Skeletal muscle tissue (tissue), 4 donors: ENCODE results near the gene HOXB1. TPM values are rescaled to one million over a fixed set of nuclear protein-coding genes. Genes with fewer than 3 reads are reported as not detected.

Source experiments
- H3K27ac ChIP-seq: one replicate; pipeline ENCODE4 v1.7.0; 2013; ENCODE audit warnings: mild to moderate bottlenecking, low read depth, low read length, inconsistent platforms
- H3K27me3 ChIP-seq, 3 donors: one replicate each; pipeline ENCODE4 v1.7.0; 2013; ENCODE audit warnings: low read length in 3 of 3; ENCODE audit not compliant: control insufficient read depth in 3 of 3, insufficient read depth in 3 of 3
- H3K36me3 ChIP-seq, 3 donors: one replicate each; pipeline ENCODE4 v1.7.0; 2013; ENCODE audit warnings: low read length in 3 of 3; ENCODE audit not compliant: control insufficient read depth in 3 of 3, insufficient read depth in 3 of 3
- H3K4me1 ChIP-seq, 3 donors: one replicate each; pipeline ENCODE4 v1.7.0; 2013; ENCODE audit warnings: low read length in 3 of 3, mild to moderate bottlenecking in 3 of 3; ENCODE audit not compliant: control insufficient read depth in 3 of 3, insufficient read depth in 3 of 3
- H3K4me3 ChIP-seq, 3 donors: one replicate each; pipeline ENCODE4 v1.7.0; 2013; ENCODE audit warnings: low read length in 3 of 3
- H3K9ac ChIP-seq, 3 donors: one replicate each; pipeline ENCODE4 v1.7.0; 2013; ENCODE audit warnings: low read length in 3 of 3, mild to moderate bottlenecking in 3 of 3, moderate library complexity in 2 of 3, low read depth in 1 of 3
- H3K9me3 ChIP-seq, 3 donors: one replicate each; pipeline ENCODE4 v1.7.0; 2013; ENCODE audit warnings: low read length in 3 of 3; ENCODE audit not compliant: control insufficient read depth in 3 of 3
- total RNA-seq: library from RNA; depleted of rRNA; stranded (reverse); fragments of >200 nt; gene quantifications from one replicate; pipeline ENCODE4 v1.2.3, GENCODE V29; 2014
- donor health status: Osteomylitis.

Gene HOXB1
- total RNA-seq, 1 donor from 2014 or later: not detected

DNA sequence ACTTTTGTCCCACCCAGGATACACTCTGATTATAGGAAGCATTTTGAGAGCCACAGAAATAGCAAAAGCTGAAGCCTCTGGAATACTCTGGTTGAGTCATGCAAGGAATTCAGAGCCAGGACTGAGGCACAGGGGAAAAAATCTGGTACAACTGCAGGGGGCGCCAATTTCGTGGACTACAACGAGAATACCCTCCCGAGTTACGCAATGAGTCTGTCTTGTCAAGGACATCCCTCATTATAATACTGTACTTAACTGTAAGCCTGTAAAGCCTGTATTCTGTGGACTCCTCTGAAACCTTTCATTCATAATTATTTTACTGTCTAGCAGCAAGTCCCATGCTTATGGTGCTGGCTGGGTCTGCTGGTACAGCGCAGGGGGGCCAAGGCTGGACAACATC lies 7.8 kb downstream of the HOXB1 start:
- Histone ChIP-seq H3K9ac (no peak overlapping the region), H3K27me3 (peaks cover 6 to 46% (median 34%) of the 10 kb centered on the region in 3 donors), H3K27ac (no peak overlapping the region), H3K9me3 (no peaks in the 10 kb centered on the region), H3K36me3 (no peaks in the 10 kb centered on the region), H3K4me3 (no peak overlapping the region), H3K4me1 (no peaks in the 10 kb centered on the region)

DNA sequence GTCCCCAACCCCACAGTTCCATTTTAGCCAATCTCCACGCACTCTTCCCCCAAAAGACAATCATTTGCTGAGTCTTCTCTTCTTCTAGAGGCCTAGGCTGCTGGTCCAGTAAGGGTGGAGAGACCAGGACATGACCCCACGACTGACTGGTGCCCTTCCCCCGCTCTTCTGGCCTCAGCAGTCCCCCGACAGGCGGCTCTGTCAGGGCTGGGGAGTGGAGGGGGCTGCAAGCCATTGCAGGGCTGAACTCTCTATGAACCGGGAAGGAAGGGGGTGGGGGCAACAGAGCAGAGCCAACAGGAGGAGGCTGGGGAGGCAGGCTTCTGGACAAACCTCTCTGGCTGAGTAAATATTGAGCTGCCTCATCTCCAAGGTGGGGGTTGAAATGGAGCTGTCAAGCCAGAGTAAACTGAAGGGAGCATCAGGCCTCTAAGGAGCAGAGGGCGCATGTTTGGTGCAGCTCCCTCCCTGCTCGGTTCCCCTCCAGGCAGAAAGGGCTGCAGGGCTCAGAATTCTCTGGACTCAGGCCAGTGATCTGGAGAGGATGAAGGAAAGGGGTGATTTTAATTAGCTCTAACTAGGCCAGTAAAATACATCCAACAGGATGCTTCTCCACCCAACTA lies 8.7 kb downstream of the HOXB1 start:
- H3K36me3 ChIP-seq: no peaks in the 10 kb centered on the region
- no peak overlapping the region for H3K4me3 ChIP-seq
- H3K27me3 ChIP-seq: peaks cover 10 to 39% (median 34%) of the 10 kb centered on the region in 3 donors
- no peaks in the 10 kb centered on the region for H3K4me1 ChIP-seq
- no peak overlapping the region for H3K9ac ChIP-seq
- no peak overlapping the region for H3K27ac ChIP-seq
- H3K9me3 ChIP-seq: no peaks in the 10 kb centered on the region

DNA sequence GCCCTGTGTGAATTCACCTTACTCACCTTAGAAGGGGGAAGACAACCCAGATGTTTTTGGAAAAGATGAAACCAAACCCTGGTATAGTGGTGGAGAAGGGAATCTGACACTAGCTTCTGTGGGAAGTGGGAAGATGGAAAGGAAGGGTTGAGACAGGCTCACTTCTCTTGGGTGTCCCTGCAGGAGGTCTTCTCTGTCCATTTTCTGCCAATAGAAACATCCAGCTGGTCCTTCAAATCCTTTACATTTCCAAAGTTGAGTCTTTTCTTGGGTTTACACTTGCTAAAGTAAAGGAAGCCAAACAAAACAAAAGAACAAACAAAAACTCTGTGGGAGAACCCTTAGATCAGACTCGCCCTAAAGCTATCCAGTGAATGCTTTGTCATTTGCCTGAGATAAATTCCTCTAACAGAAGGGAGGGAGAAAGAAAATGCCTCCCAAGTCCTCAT lies 10.2 kb downstream of the HOXB1 start:
- H3K27me3 ChIP-seq: peaks cover 11 to 30% (median 30%) of the 10 kb centered on the region in 3 donors
- H3K27ac ChIP-seq: no peak overlapping the region
- no peak overlapping the region for H3K9ac ChIP-seq
- H3K9me3 ChIP-seq: no peaks in the 10 kb centered on the region
- H3K36me3 ChIP-seq: no peaks in the 10 kb centered on the region
- H3K4me1 ChIP-seq: no peaks in the 10 kb centered on the region
- no peak overlapping the region for H3K4me3 ChIP-seq

DNA sequence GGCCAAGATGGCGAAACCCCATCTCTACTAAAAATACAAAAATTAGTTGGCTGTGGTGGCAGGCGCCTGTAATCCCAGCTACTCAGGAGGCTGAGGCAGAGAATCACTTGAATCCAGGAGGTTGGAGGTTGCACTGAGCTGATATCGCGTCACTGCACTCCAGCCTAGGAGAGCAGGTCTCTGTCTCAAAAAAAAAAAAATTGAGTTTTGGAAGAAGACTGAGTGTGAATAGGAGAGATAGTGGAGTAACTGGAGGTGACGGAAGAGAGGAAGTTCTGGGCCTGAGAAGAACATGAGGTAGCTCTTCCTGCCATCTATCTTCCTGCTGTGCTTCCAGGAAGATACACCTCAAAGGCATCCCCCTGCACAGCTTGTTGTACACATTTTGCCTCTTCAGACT lies 11.4 kb downstream of the HOXB1 start:
- no peaks in the 10 kb centered on the region for H3K36me3 ChIP-seq
- H3K27me3 ChIP-seq: peaks cover 19 to 34% (median 32%) of the 10 kb centered on the region in 3 donors
- H3K4me1 ChIP-seq: no peaks in the 10 kb centered on the region
- H3K27ac ChIP-seq: no peak overlapping the region
- H3K9me3 ChIP-seq: no peaks in the 10 kb centered on the region
- H3K9ac ChIP-seq: no peak overlapping the region
- H3K4me3 ChIP-seq: no peak overlapping the region

DNA sequence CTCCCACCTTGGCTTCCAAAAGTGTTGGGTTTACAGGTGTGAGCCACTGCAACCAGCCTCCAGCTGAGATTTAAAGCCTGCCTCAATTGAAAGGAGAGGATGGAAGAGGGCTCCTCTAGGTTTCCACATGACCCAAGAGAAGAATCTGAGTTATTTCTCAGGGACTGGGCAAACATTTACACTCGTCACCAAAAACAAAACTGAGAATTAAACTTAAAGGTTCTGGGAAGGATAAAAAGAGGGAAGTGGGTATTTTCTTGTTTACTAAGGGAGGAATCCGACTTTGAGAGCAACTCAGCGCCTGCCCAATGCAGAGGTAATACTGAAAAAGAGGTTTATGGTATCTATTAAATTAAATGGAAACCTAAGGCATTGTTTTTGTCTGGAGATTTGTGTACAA lies 13.3 kb downstream of the HOXB1 start:
- peaks cover 28 to 36% (median 33%) of the 10 kb centered on the region in 3 donors for H3K27me3 ChIP-seq

DNA sequence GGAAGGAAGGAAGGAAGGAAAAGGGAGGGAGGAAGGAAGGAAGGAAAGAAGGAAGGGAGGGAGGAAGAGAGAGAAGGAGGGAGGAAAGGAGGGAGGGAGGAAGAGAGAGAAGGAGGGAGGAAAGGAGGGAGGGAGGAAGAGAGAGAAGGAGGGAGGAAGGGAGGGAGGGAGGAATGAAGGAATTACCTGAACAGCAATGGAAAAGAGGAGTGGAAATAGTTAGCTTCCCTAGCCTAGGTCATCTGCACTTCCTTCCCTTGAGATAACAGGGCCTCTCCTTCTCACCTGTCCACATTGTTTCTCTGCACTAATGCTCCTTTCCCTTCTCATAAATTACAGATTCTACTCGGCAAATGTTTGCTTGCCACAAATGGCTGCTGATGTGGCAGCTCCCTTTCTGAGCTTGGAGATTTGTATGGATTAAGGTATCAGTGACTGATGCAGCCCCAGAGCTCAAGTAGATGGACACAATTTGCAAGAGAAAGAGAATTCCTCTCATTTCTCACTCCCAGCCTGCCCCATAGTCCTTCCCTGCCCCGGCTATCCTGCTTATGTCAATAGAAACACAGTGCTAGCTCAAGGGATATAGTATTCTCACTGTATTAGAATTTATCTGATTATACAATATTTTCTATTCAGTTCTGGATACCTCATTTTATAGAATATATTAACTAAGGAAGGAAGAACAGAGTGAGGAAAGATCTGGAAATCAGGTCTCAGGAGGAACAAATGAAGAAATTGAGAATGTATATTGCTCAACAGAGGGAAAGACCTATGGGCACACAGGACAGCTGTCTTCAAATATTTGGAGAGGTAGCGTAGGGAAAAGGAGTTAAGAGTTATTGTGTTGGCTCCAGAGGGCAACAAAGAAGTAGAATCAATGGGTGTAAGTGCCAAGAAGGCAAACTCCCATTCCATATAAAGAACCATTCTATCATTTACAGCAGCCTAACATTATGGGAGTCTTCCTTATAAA lies 14.6 kb downstream of the HOXB1 start:
- H3K27me3 ChIP-seq: peaks cover 24 to 42% (median 33%) of the 10 kb centered on the region in 3 donors
- no peaks in the 10 kb centered on the region for H3K4me1 ChIP-seq
- no peaks in the 10 kb centered on the region for H3K9me3 ChIP-seq
- no peak overlapping the region for H3K9ac ChIP-seq
- no peaks in the 10 kb centered on the region for H3K36me3 ChIP-seq
- H3K4me3 ChIP-seq: no peak overlapping the region
- no peak overlapping the region for H3K27ac ChIP-seq

More for the DNA sequence above, 13.3 kb downstream of the HOXB1 start:
- Histone ChIP-seq H3K9ac (no peak overlapping the region), H3K4me3 (no peak overlapping the region), H3K27ac (no peak overlapping the region), H3K9me3 (no peaks in the 10 kb centered on the region), H3K4me1 (no peaks in the 10 kb centered on the region), H3K36me3 (no peaks in the 10 kb centered on the region)

DNA sequence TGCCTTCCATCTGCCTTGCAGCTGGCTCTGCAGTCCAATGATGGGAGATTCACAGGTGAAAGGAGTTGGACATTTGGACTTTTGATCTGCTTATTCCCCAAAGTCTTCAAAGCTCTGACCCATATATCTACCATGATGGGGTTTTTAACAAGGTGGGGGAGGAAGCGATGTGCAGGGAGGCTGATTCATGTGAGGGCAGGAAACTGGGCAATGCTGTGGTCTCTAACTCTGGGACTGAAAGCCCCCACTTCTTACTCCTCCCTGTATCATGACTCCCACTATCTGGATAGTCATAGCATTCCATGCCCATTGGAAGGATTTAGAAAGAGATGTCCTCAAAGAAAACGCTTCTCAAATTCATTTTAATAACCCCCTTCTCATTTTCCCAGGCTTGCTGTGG lies 16.3 kb downstream of the HOXB1 start:
- Histone ChIP-seq H3K36me3 (no peaks in the 10 kb centered on the region), H3K4me3 (no peak overlapping the region), H3K27me3 (peaks cover 23 to 42% (median 24%) of the 10 kb centered on the region in 3 donors), H3K27ac (no peak overlapping the region), H3K9me3 (no peaks in the 10 kb centered on the region), H3K4me1 (no peaks in the 10 kb centered on the region), H3K9ac (no peak overlapping the region)

DNA sequence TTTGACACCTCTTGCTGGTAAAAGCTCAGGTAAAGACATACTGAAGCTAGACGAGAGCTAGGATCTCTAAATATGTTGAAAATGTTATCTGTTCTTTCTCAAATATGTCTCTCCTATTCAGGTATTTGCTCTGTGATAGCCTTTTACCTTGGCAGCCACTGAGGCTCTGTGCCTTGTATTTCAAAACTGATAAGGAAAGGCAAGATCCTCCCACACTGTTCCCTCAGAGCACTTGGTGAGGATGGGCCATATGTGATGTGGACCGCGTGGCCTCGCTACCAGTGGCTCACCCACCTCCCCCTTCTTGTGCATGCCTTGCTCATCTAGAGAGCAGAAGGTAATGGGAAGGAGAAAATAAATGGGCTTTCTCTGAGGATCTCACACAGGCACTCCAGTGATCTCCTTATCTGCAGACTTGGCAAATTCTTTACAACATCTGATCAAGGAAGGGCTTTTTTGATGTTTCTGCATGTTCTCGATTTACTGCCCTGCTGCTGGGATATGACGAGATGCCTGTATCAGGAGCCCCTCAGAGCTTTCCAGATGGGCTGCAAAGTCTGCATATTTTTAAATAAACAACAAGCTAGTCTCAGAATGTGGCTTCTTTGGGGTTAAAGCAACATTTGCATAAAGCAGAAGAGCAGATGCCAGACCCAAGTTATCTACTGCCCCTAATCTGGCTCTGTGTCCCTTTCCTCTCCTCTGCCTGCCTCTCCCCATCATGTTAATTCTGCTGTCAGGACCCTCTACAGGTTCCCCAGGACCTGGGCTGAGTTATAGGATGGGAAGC lies 16.9 kb downstream of the HOXB1 start:
- no peak overlapping the region for H3K9ac ChIP-seq
- H3K27me3 ChIP-seq: peaks cover 22 to 42% (median 24%) of the 10 kb centered on the region in 3 donors
- H3K27ac ChIP-seq: no peak overlapping the region
- H3K36me3 ChIP-seq: no peaks in the 10 kb centered on the region
- H3K4me1 ChIP-seq: no peaks in the 10 kb centered on the region
- no peak overlapping the region for H3K4me3 ChIP-seq
- no peaks in the 10 kb centered on the region for H3K9me3 ChIP-seq

DNA sequence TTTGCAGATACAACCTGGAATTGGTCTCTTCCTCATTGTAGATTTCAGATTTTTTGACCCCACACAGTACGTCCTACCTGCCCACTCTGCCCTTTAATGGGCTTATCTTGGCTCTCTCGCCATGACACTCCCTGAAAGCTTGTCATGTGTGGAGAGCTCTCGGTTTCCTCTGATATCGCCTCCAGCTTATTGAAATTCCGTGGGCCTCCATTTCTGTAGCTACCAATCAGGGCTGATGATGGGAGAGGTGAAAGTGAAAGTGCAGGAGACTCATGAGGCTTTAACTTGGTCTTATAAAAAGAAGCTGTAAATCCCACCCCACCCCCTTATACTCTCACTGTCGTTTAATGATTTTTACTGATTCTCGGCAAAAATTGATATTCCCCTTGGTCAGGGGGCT lies 17.7 kb downstream of the HOXB1 start:
- Histone ChIP-seq H3K36me3 (no peaks in the 10 kb centered on the region), H3K27me3 (peaks cover 24 to 42% (median 27%) of the 10 kb centered on the region in 3 donors), H3K27ac (no peak overlapping the region), H3K4me3 (no peak overlapping the region), H3K4me1 (no peaks in the 10 kb centered on the region), H3K9ac (no peak overlapping the region), H3K9me3 (no peaks in the 10 kb centered on the region)
